ENCODE results near the gene COL17A1. TPM values are rescaled to one million over a fixed set of nuclear protein-coding genes. Genes with fewer than 3 reads are reported as not detected.

Gene COL17A1
- total and polyA plus RNA-seq, 2 of the 13 experiments (the other 11 are each of a cell fraction or from before 2014, with no cell fraction given) = 0.03 TPM; not detected in 1

DNA sequence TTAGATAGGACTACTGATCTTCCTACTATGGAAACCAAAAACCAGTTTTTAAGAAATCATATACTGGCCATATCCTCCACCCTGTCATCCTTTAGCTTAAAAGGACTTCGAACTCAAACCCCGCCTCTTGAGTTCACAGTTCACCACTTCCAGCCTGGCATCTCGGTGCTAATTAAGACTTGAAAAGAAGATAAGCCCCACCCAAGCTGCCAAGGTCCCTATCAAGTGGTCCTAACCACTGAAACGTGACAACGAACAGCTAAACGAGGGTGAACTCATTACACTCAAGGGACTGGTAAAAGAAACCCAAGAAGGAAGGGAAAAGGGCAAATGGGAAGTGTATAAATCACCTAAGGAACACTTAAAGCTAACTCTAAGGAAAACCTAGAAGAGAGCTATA, 16.1 kb downstream of the COL17A1 start:
- Histone ChIP-seq H3K4me2 (ENCODE audit: low read depth, low read length) (no peak overlapping the region), H3K9me3 (ENCODE audit: low read length) (no peaks in the 10 kb centered on the region), H3K4me1 (ENCODE audit: insufficient read depth, low read length) (no peaks in the 10 kb centered on the region), H3K79me2 (ENCODE audit: insufficient read depth, low read length) (no peaks in the 10 kb centered on the region), H3K36me3 (replicated peaks in 1 of 2; ENCODE audit: control insufficient read depth in 1 of 2, insufficient read depth in 2 of 2, low read length in 2 of 2) (no peaks in the 10 kb centered on the region), H2AFZ (ENCODE audit: low read length) (no peak overlapping the region), H3K4me3 (replicated peaks in 1 of 3; ENCODE audit: insufficient read depth in 1 of 3, low read depth in 2 of 3, low read length in 3 of 3) (no peak overlapping the region), H4K20me1 (ENCODE audit: insufficient read depth, low read length) (no peaks in the 10 kb centered on the region), H3K27me3 (ENCODE audit: control insufficient read depth in 1 of 2, insufficient read depth in 2 of 2, low read length in 2 of 2) (peaks cover 4 to 49% of the 10 kb centered on the region in 2 experiments; a peak in 4 of 5 replicates), H3K27ac (ENCODE audit: extremely low read length, insufficient read depth, low read length) (no peak overlapping the region), H3K9ac (ENCODE audit: insufficient read depth, low read depth, low read length) (no peak overlapping the region)
- ChIA-PET POLR2A (no interaction called here), CTCF (ENCODE audit: low intra/inter-chr PET ratio, low total read pairs) (no interaction called here)
- intact Hi-C loops (cut with micrococcal nuclease; ENCODE audit: unreplicated experiment) (no loop called here), in situ Hi-C loops (cut with HindIII; ENCODE audit: extremely low pct_ligation_motif_present, low pct_unique_long_range_greater_than_20kb) (no loop called here)
- FAIRE-seq (no peak), ATAC-seq (no peak), DNase-seq (ENCODE audit: low spot score) (no peak)
- TF ChIP-seq SNAI1 (CRISPR knock-in tag; IDR thresholded peaks at IDR 0.05; ENCODE audit: borderline replicate concordance) (no peak), KLF16 (CRISPR knock-in tag; IDR thresholded peaks at IDR 0.05) (no peak), ZNF615 (CRISPR knock-in tag; IDR thresholded peaks at IDR 0.05; ENCODE audit: borderline replicate concordance) (no peak), MXD1 (CRISPR knock-in tag; IDR thresholded peaks at IDR 0.05) (no peak), MED13 (CRISPR knock-in tag; IDR thresholded peaks at IDR 0.05) (no peak), ZFP90 (CRISPR knock-in tag; IDR thresholded peaks at IDR 0.05; ENCODE audit: borderline replicate concordance) (no peak), PPARG (CRISPR knock-in tag; conservative IDR thresholded peaks at IDR 0.05) (no peak), SYNCRIP (IDR thresholded peaks at IDR 0.05; ENCODE audit: insufficient read depth, low read depth, low read length) (no peak), POLR2G (IDR thresholded peaks at IDR 0.05; ENCODE audit: low read depth, low read length) (no peak), ZFP62 (CRISPR knock-in tag; IDR thresholded peaks at IDR 0.05) (no peak)
- no TSS peak for BruUV-seq (replicated peaks)
- 3% methylated on average over 6 of the region's 6 CpGs for WGBS (ENCODE audit: low lambda C conversion rate)
